ENCODE results near the gene S1PR5. TPM values are rescaled to one million over a fixed set of nuclear protein-coding genes. Genes with fewer than 3 reads are reported as not detected.

The S1PR5 gene
- total and polyA plus RNA-seq, 9 of the 15 experiments (the other 6 are each of a cell fraction or from before 2014, with no cell fraction given), result 0.03 to 0.54 (median 0.35) TPM; not detected in 4

GRCh38 chr19:10503002-10503789 lies 14.1 kb downstream of the S1PR5 start, which contains the start of gene KEAP1 (continued):
- TF ChIP-seq ZNF384 (IDR thresholded peaks at IDR 0.05; ENCODE audit: low read depth, low read length) (no peak), CCNT2 (IDR thresholded peaks at IDR 0.05; ENCODE audit: borderline replicate concordance, extremely low read depth, insufficient read length, low read depth, low read length) (no peak), NR2C2 (CRISPR knock-in tag; IDR thresholded peaks at IDR 0.05) (no peak), NR2C2 (tag; IDR thresholded peaks at IDR 0.05) (peak; percentile 78), SP2 (IDR thresholded peaks at IDR 0.05; ENCODE audit: extremely low read depth, low read depth, low read length, poor library complexity, severe bottlenecking) (no peak), TBP (optimal IDR thresholded peaks at IDR 0.05; ENCODE audit: low read depth, low read length) (no peak), KLF16 (IDR thresholded peaks at IDR 0.05) (no peak), BRD9 (IDR thresholded peaks at IDR 0.05; ENCODE audit: low read depth, partially characterized antibody) (peak; percentile 72), ZNF133 (CRISPR knock-in tag; IDR thresholded peaks at IDR 0.05) (no peak), ZNF717 (CRISPR knock-in tag; IDR thresholded peaks at IDR 0.05) (no peak), MEF2D (tag; conservative IDR thresholded peaks at IDR 0.05; ENCODE audit: low read depth) (no peak), ZNF232 (CRISPR knock-in tag; IDR thresholded peaks at IDR 0.05) (peak; percentile 83), FOXO4 (CRISPR knock-in tag; IDR thresholded peaks at IDR 0.05) (0 out of 2 replicates have a peak, but pooled peaks have one; percentile 23), PHB (CRISPR knock-in tag; IDR thresholded peaks at IDR 0.05) (no peak; the same call in 1 of the 2 replicates), KLF1 (tag; IDR thresholded peaks at IDR 0.05) (no peak), HNRNPL (IDR thresholded peaks at IDR 0.05; ENCODE audit: low read depth, low read length) (peak; percentile 88; the same call in 1 of the 2 replicates), RHOXF2B (CRISPR knock-in tag; conservative IDR thresholded peaks at IDR 0.05) (no peak), ZNF609 (CRISPR knock-in tag; IDR thresholded peaks at IDR 0.05; ENCODE audit: borderline replicate concordance) (no peak), CHAMP1 (IDR thresholded peaks at IDR 0.05) (no peak), HMGN3 (IDR thresholded peaks at IDR 0.05; ENCODE audit: borderline replicate concordance, extremely low read depth, insufficient read length, low read depth, low read length) (no peak)

Data from K562 (cell line).